LNCaP clone FGC (cell line): ENCODE results near the gene HDGFL3.
"Not testable (repeated sequence)": the region's sequence is repeated elsewhere in the genome, so short reads cannot be mapped to it uniquely, and the experiment has no call there.

Experiments used
- DNase-seq: peaks from one replicate; pipeline ENCODE4 v3.0.0-alpha.2; 2011; ENCODE audit warnings: low read depth
- H3K4me3 ChIP-seq: 2 replicates; pipeline ENCODE4 v1.5.1; 2011; ENCODE audit warnings: mild to moderate bottlenecking, low read depth, low read length, control low read depth
- CTCF ChIP-seq: IDR thresholded peaks from 2 replicates; pipeline ENCODE4 v1.5.1; 2012; ENCODE audit warnings: mild to moderate bottlenecking; ENCODE audit not compliant: control insufficient read depth, insufficient read depth; ENCODE audit errors: extremely low read depth

The HDGFL3 gene

DNA sequence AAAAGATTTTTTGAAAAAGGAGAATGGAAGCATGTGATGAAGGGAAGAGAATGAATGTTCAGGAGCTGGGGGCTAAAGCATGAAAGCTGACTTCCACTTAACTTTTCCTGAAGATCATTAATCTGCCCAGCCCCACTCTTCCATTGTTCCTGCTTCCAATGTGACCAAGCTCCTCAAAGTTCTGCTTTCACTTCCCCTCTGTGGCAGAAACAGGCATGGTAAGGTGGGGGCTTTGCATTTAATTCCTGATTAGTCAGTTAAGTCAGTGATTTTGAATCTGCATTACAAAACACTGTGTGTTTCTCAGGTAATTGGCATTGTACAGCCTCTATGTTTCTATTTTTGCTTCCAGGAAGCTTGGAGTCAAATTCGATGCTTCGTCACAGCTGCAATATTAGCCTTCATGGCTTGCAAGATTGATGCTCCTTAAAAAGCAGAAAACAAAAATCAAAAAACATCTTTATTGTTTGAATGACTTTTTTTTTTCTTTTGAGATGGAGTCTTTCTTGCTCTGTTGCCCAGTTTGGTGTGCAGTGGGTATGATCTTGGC, 107.5 kb downstream of the HDGFL3 start:
- TF ChIP-seq CTCF, result no peak
- no peak overlapping the region for H3K4me3 ChIP-seq
- DNase-seq, result no peak

GRCh38 chr15:83099290-83099689, 108.3 kb downstream of the HDGFL3 start:
- no peak overlapping the region for H3K4me3 ChIP-seq
- no peak for DNase-seq
- TF ChIP-seq CTCF, result no peak

DNA sequence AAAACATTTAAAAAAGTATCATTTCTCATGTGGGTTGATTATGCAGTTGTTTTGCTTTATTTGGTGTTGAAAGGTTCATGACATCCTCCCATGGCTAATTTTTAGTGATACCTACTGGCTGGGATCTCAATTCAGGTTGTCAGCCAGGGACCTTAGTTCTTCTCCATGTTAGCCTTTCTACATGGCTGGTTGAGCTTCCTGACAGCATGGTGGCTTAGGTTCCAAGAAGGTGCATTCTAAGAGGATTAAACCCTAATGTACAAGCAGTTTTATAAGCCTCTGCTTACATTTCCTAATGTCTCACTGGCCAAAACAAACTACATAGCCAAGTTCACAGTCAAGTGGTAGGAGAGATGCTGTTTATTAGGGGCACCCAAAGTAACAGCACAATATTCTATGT, 109.5 kb downstream of the HDGFL3 start:
- H3K4me3 ChIP-seq, result no peak overlapping the region
- no peak for DNase-seq
- no peak for TF ChIP-seq CTCF

GRCh38 chr15:83094583-83094982, 113.0 kb downstream of the HDGFL3 start:
- DNase-seq, result no peak
- no peak for TF ChIP-seq CTCF

DNA sequence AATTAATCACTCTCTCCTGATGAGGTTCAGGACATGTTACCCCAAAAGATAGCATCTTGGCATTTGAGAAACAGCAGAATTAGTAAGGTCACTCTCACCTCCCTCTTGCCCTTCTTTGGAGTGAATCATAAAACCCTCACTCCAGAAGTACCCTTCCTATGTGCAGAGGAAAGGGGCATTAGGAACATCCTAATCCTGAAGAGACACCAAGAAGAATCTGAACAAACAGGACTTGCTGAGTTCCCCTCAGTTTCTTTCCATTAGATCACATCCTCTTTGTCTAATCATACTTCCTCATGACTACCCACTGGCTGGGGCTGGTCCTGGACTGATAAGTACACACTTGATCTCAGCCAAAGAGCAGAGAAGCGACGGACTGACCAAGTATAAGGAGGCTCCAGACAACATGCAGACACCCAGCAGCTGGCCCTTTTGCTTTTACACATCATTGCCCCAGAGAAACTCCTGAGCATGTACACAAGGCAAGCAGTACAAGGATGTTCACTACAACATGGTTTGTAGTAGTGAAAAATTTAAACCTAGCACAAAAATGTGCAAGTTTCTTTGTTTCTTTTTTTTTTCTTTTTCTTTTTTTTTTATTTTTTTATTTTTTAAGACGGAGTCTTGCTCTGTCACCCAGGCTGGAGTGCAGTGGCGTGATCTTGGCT, 115.2 kb downstream of the HDGFL3 start:
- no peak for TF ChIP-seq CTCF
- DNase-seq, result no peak
- no peak overlapping the region for H3K4me3 ChIP-seq

More at GRCh38 chr15:83094583-83094982, 113.0 kb downstream of the HDGFL3 start:
- H3K4me3 ChIP-seq, result no peak overlapping the region

GRCh38 chr15:83091965-83092308, 115.7 kb downstream of the HDGFL3 start:
- not testable (repeated sequence) for H3K4me3 ChIP-seq, DNase-seq

- no peak for TF ChIP-seq CTCF
- no peak overlapping the region for H3K4me3 ChIP-seq
- DNase-seq, result no peak
Measured at GRCh38 chr15:83090465-83090864, 117.2 kb downstream of the HDGFL3 start.

GRCh38 chr15:83088876-83089275, 118.7 kb downstream of the HDGFL3 start:
- no peak overlapping the region for H3K4me3 ChIP-seq
- TF ChIP-seq CTCF, result no peak
- no peak for DNase-seq
